GM12801 (cell line): ENCODE measurements around the gene MGAT4A.

Experiments used
- TF ChIP-seq, protein P1 (sequence below): IDR thresholded peaks from one replicate; pipeline ENCODE4 v1.5.1; 2011; ENCODE audit warnings: control low read depth; ENCODE audit not compliant: insufficient read length; ENCODE audit errors: extremely low read depth

The MGAT4A gene

DNA sequence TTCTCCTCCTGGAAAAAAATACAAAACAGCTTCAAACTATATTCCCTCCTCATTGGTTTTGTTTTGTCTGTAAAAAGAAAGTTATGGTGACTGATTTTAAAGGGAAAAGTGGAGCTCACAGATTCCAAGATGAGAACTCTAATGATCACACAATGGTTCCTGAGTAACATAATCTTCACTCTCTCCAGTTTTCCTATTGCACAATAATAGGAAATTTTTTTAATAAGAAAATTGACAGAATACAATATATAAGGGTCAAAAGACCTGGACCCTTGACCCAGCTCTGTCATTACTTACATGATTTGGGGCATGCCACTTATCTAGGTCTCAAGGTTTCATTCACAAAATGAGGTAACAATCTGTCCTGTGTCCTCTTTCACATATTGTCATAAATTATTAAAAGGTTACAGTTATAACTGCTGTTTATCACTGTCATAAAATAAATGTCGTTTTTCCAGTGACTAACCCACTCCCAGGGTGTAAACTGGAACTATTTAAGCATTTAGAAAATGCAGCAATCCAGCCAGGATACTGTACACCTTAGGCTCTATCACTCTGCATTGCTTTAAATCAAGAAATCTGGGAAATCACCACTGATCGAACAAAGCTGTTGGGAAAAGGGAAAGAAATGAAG lies 4.1 kb downstream of the MGAT4A start:
- TF ChIP-seq, protein P1, sequence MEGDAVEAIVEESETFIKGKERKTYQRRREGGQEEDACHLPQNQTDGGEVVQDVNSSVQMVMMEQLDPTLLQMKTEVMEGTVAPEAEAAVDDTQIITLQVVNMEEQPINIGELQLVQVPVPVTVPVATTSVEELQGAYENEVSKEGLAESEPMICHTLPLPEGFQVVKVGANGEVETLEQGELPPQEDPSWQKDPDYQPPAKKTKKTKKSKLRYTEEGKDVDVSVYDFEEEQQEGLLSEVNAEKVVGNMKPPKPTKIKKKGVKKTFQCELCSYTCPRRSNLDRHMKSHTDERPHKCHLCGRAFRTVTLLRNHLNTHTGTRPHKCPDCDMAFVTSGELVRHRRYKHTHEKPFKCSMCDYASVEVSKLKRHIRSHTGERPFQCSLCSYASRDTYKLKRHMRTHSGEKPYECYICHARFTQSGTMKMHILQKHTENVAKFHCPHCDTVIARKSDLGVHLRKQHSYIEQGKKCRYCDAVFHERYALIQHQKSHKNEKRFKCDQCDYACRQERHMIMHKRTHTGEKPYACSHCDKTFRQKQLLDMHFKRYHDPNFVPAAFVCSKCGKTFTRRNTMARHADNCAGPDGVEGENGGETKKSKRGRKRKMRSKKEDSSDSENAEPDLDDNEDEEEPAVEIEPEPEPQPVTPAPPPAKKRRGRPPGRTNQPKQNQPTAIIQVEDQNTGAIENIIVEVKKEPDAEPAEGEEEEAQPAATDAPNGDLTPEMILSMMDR: no peak

DNA sequence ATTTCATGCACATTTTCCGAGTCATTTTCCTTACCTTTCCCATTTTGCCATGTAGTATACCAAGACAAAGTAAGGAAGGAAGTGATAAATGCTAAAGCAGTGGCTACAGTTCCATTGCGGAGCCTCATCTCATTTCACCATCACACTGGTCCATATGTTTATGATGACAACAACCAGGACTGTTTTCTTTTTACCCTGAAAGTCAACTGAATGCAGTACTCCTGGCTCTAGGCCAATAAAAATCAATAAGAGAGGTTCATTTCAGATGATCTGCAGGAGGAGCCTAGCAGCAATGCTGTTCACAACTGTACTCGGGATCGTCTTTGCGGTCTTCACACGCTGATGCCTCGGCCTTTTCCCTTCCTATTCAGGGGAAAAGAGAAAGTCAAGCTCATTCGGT lies 4.7 kb downstream of the MGAT4A start:
- TF ChIP-seq, protein P1: no peak

GRCh38 chr2:98720286-98720685 lies 10.6 kb downstream of the MGAT4A start:
- TF ChIP-seq, protein P1: no peak

DNA sequence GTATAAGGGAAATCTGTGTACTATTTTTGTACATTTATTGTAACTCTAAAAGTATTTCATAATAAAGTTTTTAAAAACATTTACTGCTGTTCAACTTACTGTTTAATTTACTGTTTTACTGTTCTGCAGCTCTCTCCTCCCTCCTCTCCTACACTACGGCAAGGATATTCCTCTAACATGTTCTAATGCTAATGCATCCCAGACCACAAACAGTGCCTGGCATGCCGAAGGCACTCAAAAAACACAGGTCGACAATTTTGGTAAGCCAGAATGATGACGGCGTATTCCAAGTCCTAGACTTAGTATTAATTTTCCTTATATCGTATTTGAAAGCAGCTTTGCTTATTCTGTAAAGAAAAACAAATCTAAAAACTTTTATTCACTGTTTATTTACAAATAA lies 13.3 kb downstream of the MGAT4A start:
- TF ChIP-seq, protein P1: no peak

- TF ChIP-seq, protein P1: no peak
Observed at GRCh38 chr2:98716786-98717185, 14.1 kb downstream of the MGAT4A start.

DNA sequence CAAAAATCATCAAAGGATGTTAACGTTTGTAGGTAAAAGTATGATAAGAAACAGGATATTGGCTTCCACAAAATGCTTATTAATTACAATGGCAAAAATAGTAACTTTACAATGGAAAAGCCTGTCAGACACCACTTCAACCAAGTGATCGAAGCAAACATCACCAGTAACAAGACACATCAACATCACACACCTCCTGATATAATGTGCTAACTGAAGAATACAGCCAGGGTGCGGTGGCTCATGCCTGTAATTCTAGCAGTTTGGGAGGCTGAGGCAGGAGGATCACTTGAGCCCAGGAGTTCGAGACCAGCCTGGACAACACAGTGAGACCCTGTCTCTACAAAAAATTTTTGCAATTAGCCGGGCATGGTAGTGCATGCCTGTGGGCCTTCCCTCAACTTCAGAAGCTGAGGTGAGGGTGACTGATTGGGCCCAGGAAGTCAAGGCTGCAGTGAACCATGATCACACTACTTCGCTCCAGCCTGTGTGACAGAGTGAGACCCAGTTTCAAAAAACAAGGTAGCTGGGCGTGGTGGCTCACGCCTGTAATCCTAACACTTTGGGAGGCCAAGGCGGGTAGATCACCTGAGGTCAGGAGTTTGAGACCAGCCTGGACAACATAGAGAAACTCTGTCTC lies 15.0 kb downstream of the MGAT4A start:
- TF ChIP-seq, protein P1: no peak

GRCh38 chr2:98713332-98714015 lies 17.5 kb downstream of the MGAT4A start:
- TF ChIP-seq, protein P1: no peak
